Mammary epithelial cell (primary cell): ENCODE measurements around the gene KRTAP1-4.

Experiments used
- EZH2 ChIP-seq: IDR thresholded peaks from 2 replicates; pipeline ENCODE4 v1.6.1; 2012; ENCODE audit warnings: low read length, inconsistent platforms, borderline replicate concordance
- TF ChIP-seq, protein P1 (sequence below), 2 donors: IDR thresholded peaks in 1 of 2; conservative IDR thresholded peaks in 1 of 2; 2 replicates each; pipeline ENCODE4 v1.5.1; 2011 to 2012; ENCODE audit warnings: inconsistent platforms in 2 of 2, low read length in 2 of 2, mild to moderate bottlenecking in 2 of 2, control low read depth in 1 of 2, low read depth in 1 of 2; ENCODE audit not compliant: insufficient read depth in 1 of 2; ENCODE audit errors: extremely low read depth in 1 of 2

DNA sequence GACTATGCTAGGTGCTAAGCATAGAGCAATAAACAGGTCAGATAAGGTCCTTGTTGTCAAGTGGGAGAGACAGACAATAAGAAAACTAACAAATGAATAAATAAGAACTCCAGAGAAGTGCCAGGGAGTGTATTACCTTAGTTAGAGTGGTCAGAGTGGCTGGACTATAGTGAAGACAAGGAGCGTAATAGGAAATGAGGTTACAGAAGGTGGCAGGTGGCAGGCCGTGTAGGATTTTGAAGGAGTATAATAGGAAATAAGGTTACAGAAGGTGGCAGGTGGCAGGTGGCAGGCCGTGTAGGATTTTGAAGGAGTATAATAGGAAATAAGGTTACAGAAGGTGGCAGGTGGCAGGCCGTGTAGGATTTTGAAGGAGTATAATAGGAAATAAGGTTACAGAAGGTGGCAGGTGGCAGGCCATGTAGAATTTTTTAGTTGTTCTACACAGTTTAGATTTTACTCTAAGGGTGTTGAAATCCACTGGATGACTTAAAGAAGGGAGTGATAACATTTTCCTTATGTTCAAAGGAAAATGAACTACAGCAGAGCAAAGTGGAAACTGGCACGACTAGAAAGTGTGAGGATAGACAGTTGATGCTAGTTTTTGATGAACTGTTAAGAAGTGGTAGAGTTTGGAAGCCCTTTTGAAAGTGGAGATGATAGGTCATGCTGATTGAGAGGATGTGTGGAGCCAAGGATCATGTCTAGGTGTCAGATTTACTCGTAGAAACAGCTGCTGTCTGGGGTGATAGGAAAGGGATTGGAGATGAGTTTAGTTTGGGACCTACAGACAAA lies 17.5 kb downstream of the KRTAP1-4 start:
- TF ChIP-seq, protein P1, sequence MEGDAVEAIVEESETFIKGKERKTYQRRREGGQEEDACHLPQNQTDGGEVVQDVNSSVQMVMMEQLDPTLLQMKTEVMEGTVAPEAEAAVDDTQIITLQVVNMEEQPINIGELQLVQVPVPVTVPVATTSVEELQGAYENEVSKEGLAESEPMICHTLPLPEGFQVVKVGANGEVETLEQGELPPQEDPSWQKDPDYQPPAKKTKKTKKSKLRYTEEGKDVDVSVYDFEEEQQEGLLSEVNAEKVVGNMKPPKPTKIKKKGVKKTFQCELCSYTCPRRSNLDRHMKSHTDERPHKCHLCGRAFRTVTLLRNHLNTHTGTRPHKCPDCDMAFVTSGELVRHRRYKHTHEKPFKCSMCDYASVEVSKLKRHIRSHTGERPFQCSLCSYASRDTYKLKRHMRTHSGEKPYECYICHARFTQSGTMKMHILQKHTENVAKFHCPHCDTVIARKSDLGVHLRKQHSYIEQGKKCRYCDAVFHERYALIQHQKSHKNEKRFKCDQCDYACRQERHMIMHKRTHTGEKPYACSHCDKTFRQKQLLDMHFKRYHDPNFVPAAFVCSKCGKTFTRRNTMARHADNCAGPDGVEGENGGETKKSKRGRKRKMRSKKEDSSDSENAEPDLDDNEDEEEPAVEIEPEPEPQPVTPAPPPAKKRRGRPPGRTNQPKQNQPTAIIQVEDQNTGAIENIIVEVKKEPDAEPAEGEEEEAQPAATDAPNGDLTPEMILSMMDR (conservative IDR thresholded peaks at IDR 0.05 in 1 of 2, IDR thresholded peaks at IDR 0.05 in 1 of 2; ENCODE audit: extremely low read depth in 1 of 2, insufficient read depth in 1 of 2, low read depth in 1 of 2, low read length in 2 of 2), result no peak
- no peak for TF ChIP-seq EZH2
